ENCODE data around the gene PIK3CA.

Gene PIK3CA

DNA sequence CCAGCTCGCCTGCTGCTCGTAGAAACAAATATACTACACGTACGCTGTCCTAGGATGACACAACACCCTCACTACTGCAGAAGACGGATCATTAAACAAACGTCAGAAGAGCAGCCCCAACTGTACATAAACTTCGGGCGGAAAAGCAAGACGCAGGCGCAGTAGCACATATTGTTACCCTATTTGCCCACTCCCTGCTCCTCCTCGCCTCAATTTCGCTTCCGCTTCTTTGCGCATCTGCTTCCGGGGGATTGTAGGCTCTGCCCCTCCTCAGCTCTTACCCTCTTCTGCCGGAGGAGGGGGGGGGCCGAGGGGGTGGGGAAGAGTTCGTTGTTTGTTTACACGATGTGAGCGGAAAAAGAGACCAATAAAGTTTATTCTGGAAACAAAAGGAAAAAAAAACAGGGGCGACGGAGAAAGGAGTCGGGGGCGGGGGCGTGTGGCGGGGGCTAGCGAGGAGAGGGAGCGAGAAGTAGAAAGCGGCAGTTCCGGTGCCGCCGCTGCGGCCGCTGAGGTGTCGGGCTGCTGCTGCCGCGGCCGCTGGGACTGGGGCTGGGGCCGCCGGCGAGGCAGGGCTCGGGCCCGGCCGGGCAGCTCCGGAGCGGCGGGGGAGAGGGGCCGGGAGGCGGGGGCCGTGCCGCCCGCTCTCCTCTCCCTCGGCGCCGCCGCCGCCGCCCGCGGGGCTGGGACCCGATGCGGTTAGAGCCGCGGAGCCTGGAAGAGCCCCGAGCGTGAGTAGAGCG lies at the start of gene PIK3CA:
PIK3CA (plus strand) TSS at position 485 of the 743 bp plus-strand sequence. CDS start 50,469 bp downstream, outside the sequence.
- TF ChIP-seq, protein P1, sequence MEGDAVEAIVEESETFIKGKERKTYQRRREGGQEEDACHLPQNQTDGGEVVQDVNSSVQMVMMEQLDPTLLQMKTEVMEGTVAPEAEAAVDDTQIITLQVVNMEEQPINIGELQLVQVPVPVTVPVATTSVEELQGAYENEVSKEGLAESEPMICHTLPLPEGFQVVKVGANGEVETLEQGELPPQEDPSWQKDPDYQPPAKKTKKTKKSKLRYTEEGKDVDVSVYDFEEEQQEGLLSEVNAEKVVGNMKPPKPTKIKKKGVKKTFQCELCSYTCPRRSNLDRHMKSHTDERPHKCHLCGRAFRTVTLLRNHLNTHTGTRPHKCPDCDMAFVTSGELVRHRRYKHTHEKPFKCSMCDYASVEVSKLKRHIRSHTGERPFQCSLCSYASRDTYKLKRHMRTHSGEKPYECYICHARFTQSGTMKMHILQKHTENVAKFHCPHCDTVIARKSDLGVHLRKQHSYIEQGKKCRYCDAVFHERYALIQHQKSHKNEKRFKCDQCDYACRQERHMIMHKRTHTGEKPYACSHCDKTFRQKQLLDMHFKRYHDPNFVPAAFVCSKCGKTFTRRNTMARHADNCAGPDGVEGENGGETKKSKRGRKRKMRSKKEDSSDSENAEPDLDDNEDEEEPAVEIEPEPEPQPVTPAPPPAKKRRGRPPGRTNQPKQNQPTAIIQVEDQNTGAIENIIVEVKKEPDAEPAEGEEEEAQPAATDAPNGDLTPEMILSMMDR (IDR thresholded peaks at IDR 0.05; ENCODE audit: extremely low read depth, insufficient read depth, missing control alignments): no peak
- in situ Hi-C loops (cut with MboI; ENCODE audit: low pct_unique_long_range_greater_than_20kb, low sequenced_read_pairs, unreplicated experiment): no loop called here

DNA sequence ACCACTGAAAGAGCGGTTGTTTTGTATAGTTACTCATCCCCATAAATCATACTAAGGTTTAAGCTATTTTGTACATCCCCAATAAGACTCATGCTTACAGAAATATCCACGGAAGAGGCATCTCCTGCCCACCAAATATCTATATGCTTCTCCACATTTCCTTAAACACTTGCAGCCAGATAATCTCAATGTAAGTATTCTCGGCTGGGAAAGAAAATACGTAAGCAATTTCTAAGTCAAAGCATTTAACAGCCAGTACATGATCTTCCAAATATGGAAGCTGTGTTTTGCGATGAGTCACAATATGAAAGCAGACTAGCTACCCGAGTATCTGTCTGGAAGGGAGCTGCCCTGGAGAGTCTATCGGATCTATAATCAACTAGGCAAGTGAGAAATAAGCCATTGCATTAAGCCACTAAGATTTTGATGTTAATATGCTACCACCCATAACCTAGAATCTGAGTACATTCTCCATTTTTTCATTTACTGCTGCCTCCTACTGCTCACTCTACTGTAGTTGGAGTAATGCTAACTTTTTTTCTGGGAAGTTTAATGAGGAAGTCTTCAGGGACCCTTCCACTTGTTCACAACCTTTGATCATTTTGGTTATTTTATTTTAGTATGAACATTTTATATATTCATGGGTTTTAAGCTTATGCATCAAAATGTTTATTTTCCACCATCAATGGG lies 49.6 kb upstream of the PIK3CA start:
- TF ChIP-seq, protein P1 (IDR thresholded peaks at IDR 0.05; ENCODE audit: extremely low read depth, insufficient read depth, missing control alignments): no peak
- in situ Hi-C loops (cut with MboI; ENCODE audit: low pct_unique_long_range_greater_than_20kb, low sequenced_read_pairs, unreplicated experiment): no loop called here
- DNase-seq (ENCODE audit: low spot score): no peak

More for the DNA sequence above, at the start of gene PIK3CA:
- DNase-seq (ENCODE audit: low spot score): peak; percentile 87

DNA sequence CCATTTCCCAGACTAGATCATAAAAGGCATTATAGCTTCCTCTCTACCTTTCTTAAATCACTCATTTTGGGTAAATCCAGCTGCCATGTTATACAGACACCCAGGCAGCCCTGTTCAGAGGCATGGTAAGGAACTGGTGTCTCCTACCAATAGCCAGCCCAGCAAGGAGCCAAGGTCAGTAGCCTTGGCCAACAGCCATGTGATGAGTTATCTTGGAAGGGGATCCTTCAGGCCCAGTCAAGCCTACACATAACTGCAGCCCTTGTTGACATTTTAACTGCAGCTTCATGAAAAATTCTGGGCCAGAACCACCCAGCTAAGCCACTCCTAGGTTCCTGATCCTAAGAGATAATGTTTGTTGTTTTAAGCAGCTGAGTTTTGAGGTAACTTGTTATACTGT lies 47.5 kb upstream of the PIK3CA start:
- no peak for DNase-seq (ENCODE audit: low spot score)
- TF ChIP-seq, protein P1 (IDR thresholded peaks at IDR 0.05; ENCODE audit: extremely low read depth, insufficient read depth, missing control alignments): no peak
- in situ Hi-C loops (cut with MboI; ENCODE audit: low pct_unique_long_range_greater_than_20kb, low sequenced_read_pairs, unreplicated experiment): no loop called here

DNA sequence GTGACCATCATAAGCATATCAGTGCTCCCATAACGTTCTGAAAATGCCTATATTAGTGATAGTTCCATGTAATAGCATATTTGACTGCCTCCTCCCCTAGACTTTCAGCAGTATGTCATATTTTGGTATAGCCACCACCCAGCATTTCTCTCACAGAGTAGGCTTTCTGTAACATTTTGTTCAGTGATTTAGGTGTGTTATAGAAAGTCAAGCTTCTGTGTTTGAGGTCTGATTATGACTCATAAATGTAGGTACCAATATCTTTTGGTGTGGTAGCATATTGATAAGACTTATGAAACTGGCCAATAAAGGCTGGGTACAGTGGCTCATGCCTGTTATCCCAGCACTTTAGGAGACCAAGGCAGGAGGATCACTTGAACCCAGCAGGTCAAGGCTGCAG lies 42.3 kb upstream of the PIK3CA start:
- TF ChIP-seq, protein P1 (IDR thresholded peaks at IDR 0.05; ENCODE audit: extremely low read depth, insufficient read depth, missing control alignments): no peak
- in situ Hi-C loops (cut with MboI; ENCODE audit: low pct_unique_long_range_greater_than_20kb, low sequenced_read_pairs, unreplicated experiment): no loop called here
- DNase-seq (ENCODE audit: low spot score): no peak

DNA sequence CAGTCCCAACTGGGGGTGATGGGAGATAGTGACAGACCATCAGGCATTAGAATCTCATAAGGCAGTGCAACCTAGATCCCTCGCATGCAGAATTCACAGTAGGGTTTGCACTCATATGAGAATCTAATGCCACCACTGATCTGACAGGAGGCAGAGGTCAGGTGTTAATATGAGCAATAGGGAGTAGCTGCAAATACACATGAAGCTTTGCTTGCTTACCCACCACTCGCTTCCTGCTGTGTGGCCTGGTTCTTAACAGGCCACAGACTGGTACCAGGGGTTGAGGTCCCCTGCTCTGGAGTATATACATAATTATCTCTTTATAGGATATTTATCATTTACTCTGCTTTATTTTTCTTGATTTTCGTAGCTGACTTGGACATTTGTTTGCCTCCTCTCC lies 40.5 kb upstream of the PIK3CA start:
- in situ Hi-C loops (cut with MboI; ENCODE audit: low pct_unique_long_range_greater_than_20kb, low sequenced_read_pairs, unreplicated experiment): no loop called here

DNA sequence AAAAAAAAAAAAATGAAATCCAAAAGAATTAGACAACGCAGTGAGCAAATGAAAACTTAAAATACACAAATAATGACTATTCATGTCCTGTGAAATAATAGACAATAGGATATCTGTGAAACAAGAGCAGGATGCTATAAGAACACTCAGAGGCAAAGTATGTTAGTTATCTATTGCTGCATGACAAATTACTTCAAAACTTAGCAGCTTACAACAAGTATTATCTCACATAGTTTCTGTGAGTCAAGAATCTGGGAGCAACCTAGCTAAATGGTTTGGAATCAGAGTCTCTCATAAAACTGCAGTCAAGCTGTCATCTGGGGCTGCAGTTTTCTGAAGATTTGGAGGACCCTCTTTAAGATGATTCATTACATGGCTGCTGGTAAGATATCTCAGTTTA lies 40.1 kb upstream of the PIK3CA start:
- TF ChIP-seq, protein P1 (IDR thresholded peaks at IDR 0.05; ENCODE audit: extremely low read depth, insufficient read depth, missing control alignments): no peak
- DNase-seq (ENCODE audit: low spot score): no peak
- in situ Hi-C loops (cut with MboI; ENCODE audit: low pct_unique_long_range_greater_than_20kb, low sequenced_read_pairs, unreplicated experiment): no loop called here

More for the DNA sequence above, 40.5 kb upstream of the PIK3CA start:
- TF ChIP-seq, protein P1 (IDR thresholded peaks at IDR 0.05; ENCODE audit: extremely low read depth, insufficient read depth, missing control alignments): no peak
- DNase-seq (ENCODE audit: low spot score): no peak
